HG02884 (cell line): ENCODE data around the gene ADGRE3.

Experiments
- ATAC-seq: cut with Tn5 transposase; IDR thresholded peaks from one replicate; pipeline ENCODE4 v1.9.1; 2021; ENCODE audit warnings: mild to moderate bottlenecking, moderate library complexity; ENCODE audit not compliant: unreplicated experiment

The ADGRE3 gene

GRCh38 chr19:14674764-14675163, at the start of gene ADGRE3:
Gene ADGRE3, minus strand, starts transcription at chr19:14674844. Its CDS starts 74 bp downstream, at chr19:14674770.
- ATAC-seq = no peak

GRCh38 chr19:14722127-14722526, 47.5 kb upstream of the ADGRE3 start:
- ATAC-seq = no peak

- no peak for ATAC-seq
These were observed 44.5 kb upstream of the ADGRE3 start for GRCh38 chr19:14719162-14719561.

GRCh38 chr19:14718522-14719116, 44.0 kb upstream of the ADGRE3 start:
- ATAC-seq = no peak

- ATAC-seq = no peak
These were observed 41.2 kb upstream of the ADGRE3 start for GRCh38 chr19:14715841-14716240.

- ATAC-seq = no peak
These were observed 29.8 kb upstream of the ADGRE3 start for GRCh38 chr19:14704450-14704849.

- ATAC-seq = no peak
These were observed 29.2 kb upstream of the ADGRE3 start for GRCh38 chr19:14703833-14704232.

GRCh38 chr19:14700711-14701375, 26.2 kb upstream of the ADGRE3 start:
- ATAC-seq = no peak

- ATAC-seq = no peak
These were observed 25.0 kb upstream of the ADGRE3 start for GRCh38 chr19:14699641-14700040.

- no peak for ATAC-seq
These were observed 20.8 kb upstream of the ADGRE3 start for GRCh38 chr19:14695471-14695870.

GRCh38 chr19:14694641-14695266, 20.1 kb upstream of the ADGRE3 start:
- ATAC-seq = no peak

GRCh38 chr19:14689598-14690503, 15.2 kb upstream of the ADGRE3 start, which contains the start of gene ZNF333:
Gene ZNF333, plus strand, starts transcription at chr19:14690048. Its CDS starts 3,444 bp downstream, at chr19:14693492.
- ATAC-seq = peak; percentile 81

- ATAC-seq = no peak
These were observed 11.8 kb upstream of the ADGRE3 start for GRCh38 chr19:14686411-14686810.

GRCh38 chr19:14683439-14683838, 8.8 kb upstream of the ADGRE3 start:
- ATAC-seq = no peak

- no peak for ATAC-seq
These were observed 7.4 kb upstream of the ADGRE3 start for GRCh38 chr19:14682084-14682483.

- ATAC-seq = no peak
These were observed 3.6 kb upstream of the ADGRE3 start for GRCh38 chr19:14678199-14678598.

- ATAC-seq = no peak
These were observed 2.8 kb upstream of the ADGRE3 start for GRCh38 chr19:14677464-14677863.

GRCh38 chr19:14676762-14677161, 2.1 kb upstream of the ADGRE3 start:
- ATAC-seq = no peak

GRCh38 chr19:14673088-14673487, 1.6 kb downstream of the ADGRE3 start:
- no peak for ATAC-seq

GRCh38 chr19:14672188-14672872, 2.3 kb downstream of the ADGRE3 start:
- no peak for ATAC-seq

- ATAC-seq = no peak
These were observed 4.2 kb downstream of the ADGRE3 start for GRCh38 chr19:14670408-14670807.
